HEK293 (cell line): ENCODE data around the gene TCF7L2.

ENCODE experiments used
- BCL6B ChIP-seq: fragments of 450-650 bp; formaldehyde crosslinking; IDR thresholded peaks from 2 replicates; pipeline ENCODE4 v1.5.1; 2017; ENCODE audit warnings: missing biosample characterization, missing genetic modification characterization
- GLIS1 ChIP-seq: fragments of 450-650 bp; formaldehyde crosslinking; IDR thresholded peaks from 2 replicates; pipeline ENCODE4 v1.5.1; 2016; ENCODE audit warnings: missing biosample characterization, missing genetic modification characterization
- KLF7 ChIP-seq: fragments of 450-650 bp; formaldehyde crosslinking; IDR thresholded peaks from 2 replicates; pipeline ENCODE4 v1.5.1; 2016; ENCODE audit warnings: missing biosample characterization, missing genetic modification characterization, borderline replicate concordance
- KLF8 ChIP-seq: fragments of 450-650 bp; formaldehyde crosslinking; IDR thresholded peaks from 2 replicates; pipeline ENCODE4 v1.5.1; 2016; ENCODE audit warnings: missing biosample characterization, missing genetic modification characterization
- PRDM4 ChIP-seq: fragments of 450-650 bp; formaldehyde crosslinking; IDR thresholded peaks from 2 replicates; pipeline ENCODE4 v1.5.1; 2017; ENCODE audit warnings: missing biosample characterization, missing genetic modification characterization
- SETDB1 ChIP-seq: IDR thresholded peaks from one replicate; pipeline ENCODE4 v1.6.1; 2017; ENCODE audit warnings: mild to moderate bottlenecking, low read length, moderate library complexity, mixed read lengths; ENCODE audit not compliant: insufficient read length
- SP2 ChIP-seq: fragments of 450-650 bp; formaldehyde crosslinking; IDR thresholded peaks from 2 replicates; pipeline ENCODE4 v1.5.1; 2016; ENCODE audit warnings: missing biosample characterization, missing genetic modification characterization
- YY2 ChIP-seq: fragments of 450-650 bp; formaldehyde crosslinking; IDR thresholded peaks from 2 replicates; pipeline ENCODE4 v1.5.1; 2016; ENCODE audit warnings: missing biosample characterization, missing genetic modification characterization
- ZBTB10 ChIP-seq: fragments of 450-650 bp; formaldehyde crosslinking; IDR thresholded peaks from 2 replicates; pipeline ENCODE4 v1.5.1; 2016; ENCODE audit warnings: missing biosample characterization, missing genetic modification characterization
- ZBTB48 ChIP-seq: fragments of 450-650 bp; formaldehyde crosslinking; IDR thresholded peaks from 2 replicates; pipeline ENCODE4 v1.5.1; 2016; ENCODE audit warnings: missing biosample characterization, missing genetic modification characterization
- ZBTB49 ChIP-seq: fragments of 450-650 bp; formaldehyde crosslinking; IDR thresholded peaks from 2 replicates; pipeline ENCODE4 v1.5.1; 2016; ENCODE audit warnings: missing biosample characterization, missing genetic modification characterization, low read depth
- ZFHX2 ChIP-seq: fragments of 450-650 bp; formaldehyde crosslinking; conservative IDR thresholded peaks from 2 replicates; pipeline ENCODE4 v1.5.1; 2016; ENCODE audit warnings: missing biosample characterization, missing genetic modification characterization
- ZNF140 ChIP-seq: fragments of 450-650 bp; formaldehyde crosslinking; IDR thresholded peaks from 2 replicates; pipeline ENCODE4 v1.5.1; 2016; ENCODE audit warnings: missing biosample characterization, missing genetic modification characterization
- ZNF2 ChIP-seq: fragments of 450-650 bp; formaldehyde crosslinking; IDR thresholded peaks from 2 replicates; pipeline ENCODE4 v1.5.1; 2016; ENCODE audit warnings: missing biosample characterization, missing genetic modification characterization
- ZNF214 ChIP-seq: fragments of 450-650 bp; formaldehyde crosslinking; IDR thresholded peaks from 2 replicates; pipeline ENCODE4 v1.5.1; 2017; ENCODE audit warnings: missing biosample characterization, mild to moderate bottlenecking, missing genetic modification characterization, borderline replicate concordance
- ZNF221 ChIP-seq: fragments of 450-650 bp; formaldehyde crosslinking; IDR thresholded peaks from 2 replicates; pipeline ENCODE4 v1.5.1; 2017; ENCODE audit warnings: missing biosample characterization, missing genetic modification characterization, borderline replicate concordance
- ZNF223 ChIP-seq: fragments of 450-650 bp; formaldehyde crosslinking; IDR thresholded peaks from 2 replicates; pipeline ENCODE4 v1.5.1; 2016; ENCODE audit warnings: missing biosample characterization, missing genetic modification characterization
- ZNF248 ChIP-seq: fragments of 450-650 bp; formaldehyde crosslinking; IDR thresholded peaks from 2 replicates; pipeline ENCODE4 v1.5.1; 2017; ENCODE audit warnings: missing biosample characterization, missing genetic modification characterization
- ZNF292 ChIP-seq: fragments of 450-650 bp; formaldehyde crosslinking; IDR thresholded peaks from 2 replicates; pipeline ENCODE4 v1.5.1; 2016; ENCODE audit warnings: low read depth, missing biosample characterization, missing genetic modification characterization, borderline replicate concordance
- ZNF529 ChIP-seq: fragments of 450-650 bp; formaldehyde crosslinking; IDR thresholded peaks from 2 replicates; pipeline ENCODE4 v1.5.1; 2017; ENCODE audit warnings: missing genetic modification characterization, missing biosample characterization; ENCODE audit not compliant: insufficient replicate concordance
- ZNF549 ChIP-seq: fragments of 450-650 bp; IDR thresholded peaks from 2 replicates; pipeline ENCODE4 v1.5.1; 2018; ENCODE audit warnings: missing biosample characterization, missing genetic modification characterization, mild to moderate bottlenecking, inconsistent platforms, moderate library complexity
- ZNF555 ChIP-seq: fragments of 450-650 bp; formaldehyde crosslinking; conservative IDR thresholded peaks from 2 replicates; pipeline ENCODE4 v1.5.1; 2017; ENCODE audit warnings: missing biosample characterization, mild to moderate bottlenecking, missing genetic modification characterization, inconsistent platforms
- ZNF610 ChIP-seq: fragments of 450-650 bp; formaldehyde crosslinking; IDR thresholded peaks from 2 replicates; pipeline ENCODE4 v1.5.1; 2016; ENCODE audit warnings: missing biosample characterization, missing genetic modification characterization, borderline replicate concordance
- ZNF645 ChIP-seq: fragments of 450-650 bp; formaldehyde crosslinking; IDR thresholded peaks from 2 replicates; pipeline ENCODE4; 2016; ENCODE audit warnings: missing biosample characterization, missing genetic modification characterization
- ZNF777 ChIP-seq: fragments of 450-650 bp; formaldehyde crosslinking; IDR thresholded peaks from 2 replicates; pipeline ENCODE4 v1.5.1; 2017; ENCODE audit warnings: missing biosample characterization, missing genetic modification characterization, borderline replicate concordance
- ZNF792 ChIP-seq: fragments of 450-650 bp; formaldehyde crosslinking; IDR thresholded peaks from 2 replicates; pipeline ENCODE4 v1.5.1; 2016; ENCODE audit warnings: missing biosample characterization, missing genetic modification characterization
- ZSCAN4 ChIP-seq: fragments of 450-650 bp; formaldehyde crosslinking; IDR thresholded peaks from 2 replicates; pipeline ENCODE4 v1.5.1; 2017; ENCODE audit warnings: missing biosample characterization, missing genetic modification characterization

TCF7L2 gene

GRCh38 chr10:112951359-112952281 is 1.6 kb downstream of the TCF7L2 start (continued):
- TF ChIP-seq ZNF555 = no peak
- TF ChIP-seq ZFHX2 (tag by site-specific recombination) = no peak; the same call in 1 of the 2 replicates
- TF ChIP-seq ZNF223 (tag by site-specific recombination) = no peak
- TF ChIP-seq ZBTB49 (tag by site-specific recombination) = no peak
- peak; percentile 58; the same call in 1 of the 2 replicates for TF ChIP-seq KLF7 (tag by site-specific recombination)
- peak; percentile 58 for TF ChIP-seq KLF8
- TF ChIP-seq BCL6B (tag by site-specific recombination) = no peak
- no peak for TF ChIP-seq SETDB1
- TF ChIP-seq SP2 (tag by site-specific recombination) = no peak
- TF ChIP-seq ZNF645 = no peak
- TF ChIP-seq ZNF2 (tag by site-specific recombination) = peak; percentile 87
- TF ChIP-seq ZNF549 (tag by site-specific recombination) = no peak
- TF ChIP-seq ZBTB10 = peak; percentile 85
- TF ChIP-seq ZNF140 (tag by site-specific recombination) = no peak
- TF ChIP-seq ZNF529 = no peak
- TF ChIP-seq GLIS1 (tag by site-specific recombination) = no peak
- TF ChIP-seq ZSCAN4 (tag by site-specific recombination) = no peak
- TF ChIP-seq ZBTB48 = peak; percentile 11; the same call in 1 of the 2 replicates
- no peak for TF ChIP-seq ZNF777 (tag by site-specific recombination)
- TF ChIP-seq ZNF248 (tag by site-specific recombination) = no peak
- peak; percentile 78 for TF ChIP-seq PRDM4 (tag by site-specific recombination)
- TF ChIP-seq ZNF792 (tag by site-specific recombination) = no peak
- TF ChIP-seq ZNF214 (tag by site-specific recombination) = no peak
- TF ChIP-seq ZNF292 (tag by site-specific recombination) = no peak
- peak; percentile 63; the same call in 1 of the 2 replicates for TF ChIP-seq ZNF610
- no peak for TF ChIP-seq YY2 (tag by site-specific recombination)
- TF ChIP-seq ZNF221 (tag by site-specific recombination) = no peak
